Uterus (tissue), 4 donors: ENCODE results near the gene KCNMA1. TPM values are rescaled to one million over a fixed set of nuclear protein-coding genes. Genes with fewer than 3 reads are reported as not detected.

Source experiments
- DNase-seq, 2 donors: peaks; one replicate each; pipeline ENCODE4 v3.0.0-alpha.2; 2019 to 2020
- H3K27ac ChIP-seq, 2 donors: fragments of 200-600 bp; sonication (generic); 1 replicate in 1 of 2; 2 replicates in 1 of 2; pipeline ENCODE4 v1.5.1; 2016 to 2018
- H3K27me3 ChIP-seq, 2 donors: fragments of 200-600 bp; sonication (generic); one replicate each; pipeline ENCODE4 v1.5.1; 2018 to 2019; ENCODE audit warnings: control low read depth in 1 of 2
- H3K36me3 ChIP-seq, 2 donors: fragments of 200-600 bp; sonication (generic); one replicate each; pipeline ENCODE4 v1.5.1; 2019; ENCODE audit warnings: control low read depth in 1 of 2
- H3K4me1 ChIP-seq, 2 donors: fragments of 200-600 bp; sonication (generic); one replicate each; pipeline ENCODE4 v1.5.1; 2018 to 2019; ENCODE audit warnings: control low read depth in 1 of 2
- H3K4me3 ChIP-seq, 2 donors: fragments of 200-600 bp; sonication (generic); 1 replicate in 1 of 2; 2 replicates in 1 of 2; pipeline ENCODE4 v1.5.1; 2018 to 2019; ENCODE audit warnings: mild to moderate bottlenecking in 1 of 2
- H3K9me3 ChIP-seq, 2 donors: fragments of 200-600 bp; sonication (generic); one replicate each; pipeline ENCODE4 v1.5.1; 2019; ENCODE audit warnings: control low read depth in 1 of 2
- CTCF ChIP-seq, 4 experiments: fragments of 200-600 bp in 2 of 4; fragments of 450-650 bp in 2 of 4; sonication (generic) in 2 of 4; IDR thresholded peaks; one replicate each; pipeline ENCODE4 v1.5.1; 2016 to 2019; ENCODE audit warnings: antibody characterized with exemption in 4 of 4, mild to moderate bottlenecking in 2 of 4, moderate library complexity in 1 of 4
- POLR2A ChIP-seq, 2 donors: fragments of 450-650 bp; IDR thresholded peaks; one replicate each; pipeline ENCODE4 v1.6.1; 2016; ENCODE audit warnings: antibody characterized with exemption in 2 of 2, mild to moderate bottlenecking in 1 of 2, moderate library complexity in 1 of 2
- intact Hi-C: fragments of 100-400 bp; cut with DNase I; formaldehyde crosslinking; loops from one replicate; pipeline ENCODE4 v1.15.1; 2023; ENCODE audit warnings: low total_unique reads
- total RNA-seq, 4 donors: library from RNA; depleted of rRNA in 3 of 4; stranded (reverse); fragments of >200 nt in 3 of 4; gene quantifications; one replicate each; pipeline versions ENCODE4 v1.1.0 to v1.2.4, GENCODE V29; 2014 to 2023
- donor health status: DM: yes; HTN: yes; CAD: no.

KCNMA1 gene
- total RNA-seq, 4 donors from 2014 or later = 86.2 to 236 (median 164) TPM

DNA sequence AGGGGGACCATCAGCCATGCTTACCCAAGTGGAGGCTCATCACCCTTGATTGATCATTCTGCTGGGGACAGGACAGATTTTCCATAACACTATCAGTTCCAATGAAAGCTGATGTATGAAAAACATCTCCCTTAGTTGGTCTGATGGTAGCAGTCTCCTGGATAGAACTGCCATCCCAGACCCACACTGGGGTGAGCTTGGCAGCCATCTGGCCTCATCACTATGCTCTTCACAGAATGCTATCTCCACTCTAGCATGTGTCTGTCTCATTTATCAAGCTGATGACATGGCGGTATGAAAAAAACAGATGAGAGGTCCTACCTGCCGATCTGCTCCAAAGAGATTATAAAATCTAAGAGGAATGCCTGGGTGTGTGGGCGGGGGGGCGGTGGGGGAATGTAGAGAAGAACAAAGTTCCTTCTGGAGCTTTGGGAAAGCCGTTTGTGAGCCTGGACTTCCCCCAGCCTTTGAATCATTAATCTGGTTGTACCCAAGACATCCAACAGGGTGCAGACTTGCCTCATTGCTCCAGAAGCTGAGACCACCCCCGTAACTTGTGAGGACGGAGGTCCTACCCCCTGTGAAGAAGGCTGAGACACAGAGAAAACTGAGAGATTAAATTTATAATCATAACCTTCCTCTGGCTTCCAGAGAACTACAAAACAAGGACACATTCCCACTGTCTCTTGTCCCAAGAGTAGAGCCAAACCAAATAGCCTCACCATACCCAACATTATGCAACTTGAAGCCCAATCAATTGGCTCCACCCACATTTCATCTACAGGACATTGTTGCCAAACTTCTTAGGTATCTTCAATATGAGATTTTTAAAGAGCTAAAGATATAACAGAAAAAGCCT is 340.8 kb downstream of the KCNMA1 start:
- TF ChIP-seq POLR2A (IDR thresholded peaks at IDR 0.05) (no peak), CTCF (IDR thresholded peaks at IDR 0.05) (no peak)
- no peaks in the 10 kb centered on the region for H3K4me1 ChIP-seq
- intact Hi-C loops = no loop called here

DNA sequence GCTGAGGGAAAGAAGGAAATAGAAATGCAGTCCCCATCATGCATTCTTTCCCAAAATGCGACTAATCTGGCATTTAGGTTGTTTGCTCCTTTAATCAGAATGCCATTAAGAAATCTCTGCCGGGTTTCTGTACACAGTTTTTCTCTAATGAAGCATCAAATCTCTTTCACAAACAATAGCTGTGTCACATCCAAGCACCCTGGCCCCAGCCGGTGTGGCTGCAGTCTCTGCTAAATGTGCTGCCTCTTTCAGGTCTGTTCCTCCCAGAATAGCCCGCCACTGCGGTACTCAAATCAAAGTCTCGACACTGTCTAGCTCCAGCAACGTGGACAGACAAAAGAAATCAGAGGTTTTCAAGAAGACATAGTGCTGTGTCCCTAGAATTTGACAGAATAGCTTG is 343.8 kb downstream of the KCNMA1 start:
- intact Hi-C loops = no loop called here
- Histone ChIP-seq H3K36me3 (no peaks in the 10 kb centered on the region), H3K27me3 (no peaks in the 10 kb centered on the region), H3K27ac (peak overlapping the region in 1 of 2 donors; percentile 70), H3K4me3 (no peak overlapping the region), H3K4me1 (peaks cover 0 to 3% of the 10 kb centered on the region in 2 donors), H3K9me3 (no peaks in the 10 kb centered on the region)
- TF ChIP-seq CTCF (IDR thresholded peaks at IDR 0.05) = no peak
- TF ChIP-seq POLR2A (IDR thresholded peaks at IDR 0.05) = no peak
- DNase-seq = no peak

More for the DNA sequence above, 340.8 kb downstream of the KCNMA1 start:
- Histone ChIP-seq H3K4me3 (no peak overlapping the region), H3K27ac (peak overlapping the region; percentile 48 to 51), H3K27me3 (no peaks in the 10 kb centered on the region), H3K9me3 (no peaks in the 10 kb centered on the region), H3K36me3 (no peaks in the 10 kb centered on the region)
- DNase-seq = no peak

- peaks cover 0 to 3% of the 10 kb centered on the region in 2 donors for H3K4me1 ChIP-seq
- no peak overlapping the region for H3K4me3 ChIP-seq
- DNase-seq = no peak
- TF ChIP-seq CTCF (IDR thresholded peaks at IDR 0.05) (no peak), POLR2A (IDR thresholded peaks at IDR 0.05) (no peak)
- intact Hi-C loops = no loop called here
- H3K27me3 ChIP-seq = no peaks in the 10 kb centered on the region
- H3K27ac ChIP-seq = peak overlapping the region; percentile 70 to 72
- no peaks in the 10 kb centered on the region for H3K36me3 ChIP-seq
- H3K9me3 ChIP-seq = no peaks in the 10 kb centered on the region
Observed at GRCh38 chr10:77293347-77293746, 344.3 kb downstream of the KCNMA1 start.

DNA sequence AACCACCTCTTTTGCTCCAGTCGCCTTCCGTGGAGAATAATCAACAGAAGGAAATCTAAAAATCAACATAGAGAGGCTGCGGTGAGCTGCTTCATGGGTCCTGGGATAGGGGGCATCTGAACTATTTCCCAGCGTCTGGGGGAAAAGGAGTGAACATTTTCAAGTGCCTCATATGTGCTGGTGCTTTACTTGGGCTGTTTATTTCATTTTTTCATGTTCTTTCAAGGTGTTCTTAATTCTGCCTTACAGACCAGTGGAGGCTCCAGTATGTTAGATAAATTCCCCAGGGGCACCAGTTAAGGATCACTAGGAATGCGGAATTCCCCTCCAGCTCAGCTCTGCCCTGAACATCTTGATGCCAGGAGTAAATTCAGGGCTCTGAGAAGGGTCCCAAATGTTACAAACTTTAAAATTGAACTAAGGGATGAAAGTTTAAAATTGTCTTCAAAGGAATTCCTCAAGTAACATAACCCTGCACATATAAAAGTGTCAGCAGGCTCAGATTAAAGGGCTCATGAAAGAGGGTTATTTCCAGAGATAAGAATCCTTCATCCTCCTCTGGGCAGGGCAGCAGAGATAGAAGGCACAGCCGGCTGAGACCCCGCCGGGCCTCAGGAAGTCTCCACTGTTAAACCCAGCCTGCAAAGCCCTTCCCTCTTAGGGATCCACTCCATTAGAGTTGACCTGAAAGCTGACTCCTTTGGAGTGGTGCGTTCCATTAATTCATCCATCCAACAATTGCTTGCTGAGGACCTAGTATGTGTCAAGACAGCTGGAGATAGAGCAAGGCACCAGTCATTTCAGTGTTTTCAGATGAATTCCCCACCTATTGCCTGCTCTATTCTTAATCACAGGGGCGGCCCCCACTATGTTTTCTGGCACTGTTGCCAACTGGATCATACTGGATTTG is 345.8 kb downstream of the KCNMA1 start:
- intact Hi-C loops = no loop called here
- Histone ChIP-seq H3K4me3 (no peak overlapping the region), H3K36me3 (no peaks in the 10 kb centered on the region), H3K9me3 (no peaks in the 10 kb centered on the region), H3K4me1 (peaks cover 0 to 3% of the 10 kb centered on the region in 2 donors), H3K27ac (peak overlapping the region; percentile 70 to 72), H3K27me3 (no peaks in the 10 kb centered on the region)
- TF ChIP-seq POLR2A (IDR thresholded peaks at IDR 0.05) (no peak), CTCF (IDR thresholded peaks at IDR 0.05) (no peak)
- no peak for DNase-seq
